ENCODE measurements around the gene DIPK1B.

The DIPK1B gene

GRCh38 chr9:136686794-136687711, 25.3 kb upstream of the DIPK1B start, which contains the start of gene AGPAT2:
Gene AGPAT2 (minus strand): TSS chr9:136687457. CDS start chr9:136687357, 100 bp downstream.
- peak; percentile 75 for DNase-seq

GRCh38 chr9:136687721-136688223, 24.6 kb upstream of the DIPK1B start:
- DNase-seq, result no peak

GRCh38 chr9:136688274-136689107, 23.9 kb upstream of the DIPK1B start:
- no peak for DNase-seq

GRCh38 chr9:136689108-136689460, 23.3 kb upstream of the DIPK1B start:
- no peak for DNase-seq

- DNase-seq, result no peak
These were observed 22.1 kb upstream of the DIPK1B start for GRCh38 chr9:136690104-136690805.

- DNase-seq, result no peak
These were observed 21.5 kb upstream of the DIPK1B start for GRCh38 chr9:136690806-136691261.

GRCh38 chr9:136691316-136692184, 20.8 kb upstream of the DIPK1B start:
- DNase-seq, result no peak

GRCh38 chr9:136692185-136693134, 19.9 kb upstream of the DIPK1B start:
- DNase-seq, result no peak

GRCh38 chr9:136693135-136693489, 19.3 kb upstream of the DIPK1B start:
- no peak for DNase-seq

GRCh38 chr9:136693490-136694162, 18.7 kb upstream of the DIPK1B start:
- DNase-seq, result no peak

GRCh38 chr9:136694163-136694871, 18.1 kb upstream of the DIPK1B start:
- peak; percentile 47 for DNase-seq

GRCh38 chr9:136694872-136695247, 17.5 kb upstream of the DIPK1B start:
- DNase-seq, result no peak

- no peak for DNase-seq
These were observed 16.9 kb upstream of the DIPK1B start for GRCh38 chr9:136695435-136695895.

- no peak for DNase-seq
These were observed 16.4 kb upstream of the DIPK1B start for GRCh38 chr9:136695955-136696354.

GRCh38 chr9:136696502-136696901, 15.9 kb upstream of the DIPK1B start:
- DNase-seq, result no peak

- DNase-seq, result no peak
These were observed 15.1 kb upstream of the DIPK1B start for GRCh38 chr9:136697146-136697820.

- no peak for DNase-seq
These were observed 14.4 kb upstream of the DIPK1B start for GRCh38 chr9:136697821-136698526.

GRCh38 chr9:136698635-136699246, 13.6 kb upstream of the DIPK1B start:
- no peak for DNase-seq
